Stimulated activated CD4-positive, alpha-beta T cell treated with anti-CD3 and anti-CD28 coated beads, Interleukin-12 subunit alpha, Interleukin-12 subunit beta, amount 100 ng/mL, for 4 hours (primary cell): Measurements from ENCODE around the gene KDELR3.

Experiments used
- DNase-seq: peaks from one replicate; pipeline ENCODE4 v3.0.0-alpha.2; 2020

Gene KDELR3

GRCh38 chr22:38440747-38441350 lies 27.0 kb upstream of the KDELR3 start:
- DNase-seq: no peak

- no peak for DNase-seq
Measured at GRCh38 chr22:38441620-38442287, 26.1 kb upstream of the KDELR3 start.

- DNase-seq: no peak
Measured at GRCh38 chr22:38442967-38443627, 24.8 kb upstream of the KDELR3 start.

GRCh38 chr22:38443628-38444521 lies 24.0 kb upstream of the KDELR3 start:
- DNase-seq: no peak

- DNase-seq: no peak
Measured at GRCh38 chr22:38444783-38445182, 23.1 kb upstream of the KDELR3 start.

GRCh38 chr22:38446018-38446601 lies 21.8 kb upstream of the KDELR3 start:
- DNase-seq: no peak

- DNase-seq: no peak
Measured at GRCh38 chr22:38448945-38449745, 18.8 kb upstream of the KDELR3 start.

GRCh38 chr22:38449776-38450175 lies 18.1 kb upstream of the KDELR3 start:
- DNase-seq: no peak

GRCh38 chr22:38450234-38450797 lies 17.6 kb upstream of the KDELR3 start:
- no peak for DNase-seq

GRCh38 chr22:38451404-38451803 lies 16.5 kb upstream of the KDELR3 start:
- no peak for DNase-seq

- DNase-seq: no peak
Measured at GRCh38 chr22:38451864-38452263, 16.0 kb upstream of the KDELR3 start.

GRCh38 chr22:38452373-38453065 lies 15.4 kb upstream of the KDELR3 start:
- no peak for DNase-seq

GRCh38 chr22:38453066-38453672 lies 14.7 kb upstream of the KDELR3 start:
- DNase-seq: no peak

- no peak for DNase-seq
Measured at GRCh38 chr22:38453996-38454352, 13.9 kb upstream of the KDELR3 start.

GRCh38 chr22:38454353-38455075 lies 13.4 kb upstream of the KDELR3 start:
- DNase-seq: no peak

GRCh38 chr22:38455076-38455529 lies 12.8 kb upstream of the KDELR3 start, which contains the start of gene KCNJ4:
Gene KCNJ4, minus strand, starts transcription at chr22:38455199. Its CDS starts 27,067 bp downstream, at chr22:38428132.
- DNase-seq: no peak

- DNase-seq: peak; percentile 28
Measured at GRCh38 chr22:38455530-38456271, 12.2 kb upstream of the KDELR3 start.

- DNase-seq: no peak
Measured at GRCh38 chr22:38456272-38456835, 11.5 kb upstream of the KDELR3 start.
